CD1c-positive myeloid dendritic cell (primary cell): ENCODE measurements around the gene ATP2C1.
"Not testable (repeated sequence)": the region's sequence is repeated elsewhere in the genome, so short reads cannot be mapped to it uniquely, and the experiment has no call there.

Source experiments
- DNase-seq: peaks from one replicate; pipeline ENCODE4 v3.0.0-alpha.2; 2016; ENCODE audit errors: extremely low spot score

Gene ATP2C1

DNA sequence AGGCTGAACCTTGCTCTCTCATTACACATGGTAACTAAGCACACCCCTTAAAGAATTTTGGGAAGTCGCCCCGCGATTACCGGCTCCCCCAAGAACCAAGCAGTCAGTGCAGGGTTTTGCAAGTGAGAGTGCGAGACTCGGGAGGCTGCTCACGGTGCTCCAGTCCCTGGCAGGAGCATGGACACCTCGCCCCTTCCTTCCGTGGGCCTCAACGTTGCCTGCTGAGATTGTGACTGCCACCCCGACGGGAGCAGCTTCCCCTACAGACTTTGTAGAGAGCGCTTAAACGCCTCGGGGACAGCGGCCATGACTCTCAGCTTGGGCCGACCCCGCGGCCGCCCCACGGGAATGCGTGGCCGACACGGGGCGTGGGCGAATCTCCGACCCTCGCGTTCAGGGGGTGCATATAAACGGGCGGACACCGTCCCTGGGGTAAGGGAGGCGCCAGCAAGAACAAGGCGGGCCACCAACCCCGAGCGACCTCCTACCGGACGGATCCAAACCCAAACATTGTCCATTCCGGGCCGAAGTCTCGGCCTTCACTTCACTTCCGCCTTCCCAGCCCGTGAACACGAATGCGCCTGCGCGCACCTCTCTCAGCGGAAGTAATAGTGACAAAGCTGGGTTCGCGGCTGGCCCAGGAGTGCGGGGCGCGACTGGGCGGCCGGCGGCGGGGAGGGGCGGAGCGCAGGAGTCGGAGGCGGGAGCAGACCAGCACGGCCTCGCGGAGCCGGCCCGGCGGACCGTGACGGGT is at the start of gene ATP2C1:
Gene ATP2C1, plus strand, starts transcription at position 709 of the 754 bp plus-strand sequence. CDS start 686 bp downstream, outside the sequence.
- DNase-seq = peak; percentile 98

DNA sequence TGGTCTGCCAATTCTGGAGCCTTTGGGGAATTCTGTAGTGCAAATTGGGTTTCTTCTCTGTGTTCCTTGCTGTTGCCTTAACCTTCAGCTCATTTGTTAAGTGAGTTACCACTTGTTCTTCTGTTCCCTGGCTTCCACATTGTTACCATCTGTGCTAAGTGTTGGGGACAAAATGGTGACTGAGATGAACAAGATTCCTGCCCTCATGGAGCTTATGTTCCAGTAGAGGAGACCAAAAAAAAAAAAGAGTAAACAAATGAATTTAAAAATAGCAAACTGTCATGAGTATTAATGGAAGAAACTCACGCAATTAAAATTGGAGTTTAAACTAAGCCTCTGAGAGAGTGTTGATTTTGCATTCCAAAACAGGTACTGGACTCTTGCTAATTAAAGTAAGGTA is 49.4 kb upstream of the ATP2C1 start:
- no peak for DNase-seq

DNA sequence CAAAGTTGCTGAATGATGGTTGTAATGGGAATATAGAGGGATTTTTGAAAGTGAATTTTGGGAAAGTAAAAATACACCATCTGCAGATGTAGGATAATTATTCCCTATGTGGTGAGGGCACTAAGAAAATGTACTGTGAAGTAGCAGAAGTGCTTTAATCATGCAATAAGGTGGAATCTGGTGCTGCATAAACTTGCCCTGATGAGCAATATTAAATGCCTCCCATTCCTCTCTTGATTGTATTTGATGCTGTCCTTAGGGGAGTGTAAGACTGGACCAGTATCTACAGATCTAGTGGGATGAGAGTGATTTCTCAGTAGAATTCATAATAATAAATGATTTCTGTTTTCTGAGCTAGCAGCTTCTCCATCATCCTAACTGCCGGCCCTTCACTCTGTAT is 47.7 kb upstream of the ATP2C1 start:
- DNase-seq = no peak

- peak; percentile 16 for DNase-seq
Measured at GRCh38 chr3:130849091-130849552, 44.8 kb upstream of the ATP2C1 start.

- DNase-seq = peak; percentile 80
Measured at GRCh38 chr3:130850044-130850797, 43.7 kb upstream of the ATP2C1 start.

DNA sequence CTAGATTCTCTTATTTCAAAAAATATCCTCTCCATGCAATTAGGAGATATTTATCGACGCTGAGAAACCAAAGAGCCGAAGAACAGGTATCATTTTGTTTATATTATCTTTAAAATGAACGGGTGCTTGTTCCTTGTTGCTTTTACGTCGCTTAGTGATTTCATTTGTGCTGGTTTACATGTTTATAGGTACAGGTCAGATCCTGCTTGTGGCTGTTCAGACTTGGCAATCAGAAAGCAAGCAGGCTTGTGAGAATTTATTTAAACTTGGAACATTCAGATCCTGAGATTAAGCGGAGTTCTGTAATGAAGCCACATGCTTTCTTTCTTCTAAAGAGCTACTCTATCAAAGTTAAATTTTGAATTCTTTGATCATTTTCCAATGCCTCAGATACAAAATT is 43.0 kb upstream of the ATP2C1 start:
- DNase-seq = no peak

DNA sequence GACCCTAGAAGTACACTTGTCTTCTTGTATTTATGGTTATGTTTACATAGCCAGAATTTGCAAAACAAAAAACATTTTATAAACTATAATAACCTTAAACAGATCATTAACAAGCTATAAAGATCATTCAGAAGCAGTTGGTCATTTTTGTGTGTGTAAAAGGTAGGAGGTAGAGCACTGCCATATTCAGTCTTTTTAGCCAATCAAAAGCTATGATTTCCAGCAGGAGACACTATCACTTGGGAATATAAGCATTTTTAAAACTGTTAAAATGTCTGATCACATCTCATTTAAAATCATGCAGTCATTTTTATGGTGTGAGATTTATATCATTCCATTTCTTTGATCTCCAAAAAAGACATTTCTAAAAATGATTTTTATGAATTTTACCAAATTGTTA is 42.6 kb upstream of the ATP2C1 start:
- no peak for DNase-seq

- DNase-seq = no peak
Measured at GRCh38 chr3:130853581-130853980, 40.3 kb upstream of the ATP2C1 start.

GRCh38 chr3:130854208-130854864 is 39.5 kb upstream of the ATP2C1 start:
- DNase-seq = no peak

DNA sequence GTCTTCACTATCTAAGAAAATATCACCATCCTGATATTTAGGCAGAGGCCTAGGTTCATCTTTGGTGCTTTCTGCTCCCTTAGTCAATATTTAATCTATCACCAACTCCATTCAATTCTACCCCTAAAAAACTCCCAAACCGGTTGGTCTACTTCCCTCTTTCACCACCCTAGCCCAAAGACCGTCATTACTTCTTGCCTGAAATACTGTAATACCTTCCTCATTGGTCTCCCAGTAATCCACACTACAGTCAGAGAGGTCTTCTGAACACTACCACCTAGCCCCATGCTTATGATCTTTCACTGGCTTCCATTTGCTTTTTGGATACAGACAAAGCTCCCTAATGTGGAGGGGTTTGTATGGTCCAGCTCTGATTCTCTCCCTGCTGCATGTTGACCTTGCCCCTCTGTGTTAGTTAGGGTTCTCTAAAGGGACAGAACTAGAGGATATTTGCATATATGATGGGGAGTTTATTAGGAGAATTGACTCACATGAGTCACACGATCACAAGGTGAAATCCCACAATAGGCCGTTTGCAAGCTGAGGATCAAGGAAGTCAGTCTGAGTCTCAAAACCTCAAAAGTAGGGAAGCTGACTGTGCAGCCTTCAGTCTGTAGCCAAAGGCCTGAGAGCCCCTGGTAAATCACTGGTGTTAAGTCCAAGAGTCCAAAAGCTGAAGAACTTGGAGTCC is 36.4 kb upstream of the ATP2C1 start:
- DNase-seq = peak; percentile 66

DNA sequence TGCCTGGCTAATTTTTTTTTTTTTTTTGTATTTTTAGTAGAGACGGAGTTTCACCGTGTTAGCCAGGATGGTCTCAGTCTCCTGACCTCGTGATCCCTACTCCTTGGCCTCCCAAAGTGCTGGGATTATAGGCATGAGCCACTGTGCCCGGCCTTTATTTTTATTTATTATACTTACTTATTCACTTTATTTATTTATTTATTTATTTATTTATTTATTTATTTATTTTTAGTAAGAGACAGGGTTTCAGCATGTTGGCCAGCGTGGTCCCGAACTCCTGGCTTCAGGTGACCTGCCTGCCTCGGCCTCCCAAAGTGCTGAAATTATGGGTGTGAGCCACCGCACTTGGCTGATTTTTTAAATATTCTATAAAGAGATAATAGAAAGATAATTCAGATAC is 31.8 kb upstream of the ATP2C1 start:
- not testable (repeated sequence) for DNase-seq

DNA sequence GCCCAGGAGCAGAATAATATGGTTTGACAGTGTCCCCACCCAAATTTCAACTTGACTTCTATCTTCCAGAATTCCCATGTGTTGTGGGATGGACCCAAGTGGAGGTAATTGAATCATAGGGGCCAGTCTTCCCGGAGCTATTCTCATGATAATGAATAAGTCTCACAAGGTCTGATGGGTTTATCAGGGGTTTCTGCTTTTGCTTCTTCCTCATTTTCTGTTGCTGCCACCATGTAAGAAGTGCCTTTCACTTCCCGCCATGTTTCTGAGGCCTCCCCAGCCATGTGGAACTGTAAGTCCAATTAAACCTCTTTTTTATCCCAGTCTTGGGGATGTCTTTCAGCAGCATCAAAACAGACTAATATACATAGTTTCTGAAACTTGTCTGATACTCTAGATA is 28.4 kb upstream of the ATP2C1 start:
- DNase-seq = no peak

DNA sequence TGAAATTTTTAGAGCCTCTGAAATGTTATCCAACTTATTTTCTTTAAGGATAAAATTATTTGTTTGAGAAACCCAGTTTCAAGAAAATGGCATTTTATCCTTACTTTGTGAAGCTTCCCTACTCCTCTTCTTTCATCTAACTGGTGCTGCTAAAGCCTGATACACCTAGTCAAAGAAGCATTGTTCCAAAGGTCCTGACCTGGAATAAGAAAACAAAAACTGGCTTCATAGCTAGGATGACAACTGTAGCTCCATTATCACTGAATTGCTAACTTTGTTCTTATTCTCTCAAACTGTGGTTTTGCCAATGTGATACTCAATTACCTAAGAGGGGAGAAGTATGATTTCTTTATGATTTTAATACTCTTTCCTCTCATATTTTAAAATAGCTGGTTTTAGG is 27.6 kb upstream of the ATP2C1 start:
- DNase-seq = no peak

DNA sequence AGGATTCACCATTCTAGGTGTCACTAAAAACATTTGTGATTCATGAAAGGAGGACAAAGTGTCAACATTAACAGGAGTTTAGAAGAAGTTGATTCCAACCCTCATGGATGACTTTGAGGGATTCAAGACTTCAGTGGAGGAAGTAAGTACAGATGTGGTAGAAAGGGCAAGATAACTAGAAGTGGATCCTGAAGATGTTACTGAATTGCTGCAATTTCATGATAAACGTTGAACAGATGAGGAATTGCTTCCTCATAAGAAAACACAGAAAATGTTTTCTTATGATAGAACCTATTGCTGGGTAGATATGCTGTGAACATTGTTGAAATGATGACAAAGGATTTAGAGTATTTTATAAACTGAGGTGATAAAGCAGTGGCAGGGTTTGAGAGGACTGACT is 23.5 kb upstream of the ATP2C1 start:
- DNase-seq = no peak

DNA sequence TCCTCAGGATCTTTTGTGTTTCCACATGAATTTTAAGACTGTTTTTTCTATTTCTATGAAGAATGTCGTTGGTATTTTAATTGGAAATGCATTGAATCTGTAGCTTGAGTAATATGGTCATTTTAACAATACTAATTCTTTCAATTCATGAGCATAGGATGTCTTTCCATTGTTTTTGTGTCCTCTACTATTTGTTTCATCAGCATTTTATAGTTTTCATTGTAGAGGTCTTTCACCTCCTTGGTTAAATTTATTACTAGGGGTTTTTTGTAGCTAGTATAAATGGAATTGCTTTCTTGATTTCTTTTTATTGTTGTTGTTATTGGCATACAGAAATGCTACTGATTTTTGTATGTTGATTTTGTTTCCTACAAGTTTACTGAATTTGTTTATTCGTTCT is 17.3 kb upstream of the ATP2C1 start:
- no peak for DNase-seq

DNA sequence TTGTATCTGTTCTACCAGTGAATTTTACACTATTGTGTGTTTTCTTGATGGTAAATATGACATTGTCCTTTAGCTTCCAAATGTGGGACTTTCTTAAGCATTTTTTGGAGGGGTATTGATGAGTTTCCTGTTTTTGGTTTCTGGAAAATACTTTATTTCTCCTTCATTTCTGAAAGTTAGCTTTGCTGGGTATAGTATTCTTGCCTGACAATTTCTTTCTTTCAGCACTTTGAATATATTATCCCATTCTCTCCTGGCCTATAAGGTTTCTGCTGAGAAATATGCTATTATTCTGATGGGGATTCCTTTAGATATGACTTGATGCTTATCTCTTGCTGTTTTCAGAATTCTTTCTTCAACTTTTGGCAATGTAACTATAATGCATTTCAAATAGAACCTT is 15.4 kb upstream of the ATP2C1 start:
- DNase-seq = no peak

- no peak for DNase-seq
Measured at GRCh38 chr3:130889416-130889946, 4.4 kb upstream of the ATP2C1 start.

DNA sequence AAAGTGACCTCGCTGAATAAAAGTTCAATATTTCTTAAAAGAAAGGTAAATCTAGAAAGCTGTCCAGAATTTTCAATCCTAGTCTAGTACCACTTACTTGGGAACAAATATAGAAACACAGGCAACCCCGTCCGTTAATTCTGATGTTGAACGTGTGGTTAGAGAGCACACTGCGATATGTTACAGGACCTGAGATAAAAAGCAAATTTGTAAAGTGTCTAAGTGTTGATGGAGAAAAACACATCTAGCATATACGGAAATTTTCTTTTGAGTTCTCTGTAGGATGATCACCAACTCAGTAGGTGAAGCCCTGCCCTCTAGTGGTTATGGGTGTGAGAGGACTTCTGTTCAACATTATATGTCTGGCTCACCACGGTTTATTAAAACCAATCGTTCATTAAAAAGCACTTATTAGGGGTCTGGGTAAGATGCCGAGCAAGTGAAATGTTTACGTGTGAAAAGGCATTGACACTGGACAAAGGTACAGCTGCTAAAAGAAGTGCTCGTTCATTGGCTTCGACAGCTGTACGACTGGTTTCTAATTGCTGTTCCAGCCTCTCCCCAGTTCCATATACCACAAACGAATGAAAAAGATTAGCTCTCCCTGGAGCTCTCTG is 1.0 kb upstream of the ATP2C1 start:
- DNase-seq = peak; percentile 86

DNA sequence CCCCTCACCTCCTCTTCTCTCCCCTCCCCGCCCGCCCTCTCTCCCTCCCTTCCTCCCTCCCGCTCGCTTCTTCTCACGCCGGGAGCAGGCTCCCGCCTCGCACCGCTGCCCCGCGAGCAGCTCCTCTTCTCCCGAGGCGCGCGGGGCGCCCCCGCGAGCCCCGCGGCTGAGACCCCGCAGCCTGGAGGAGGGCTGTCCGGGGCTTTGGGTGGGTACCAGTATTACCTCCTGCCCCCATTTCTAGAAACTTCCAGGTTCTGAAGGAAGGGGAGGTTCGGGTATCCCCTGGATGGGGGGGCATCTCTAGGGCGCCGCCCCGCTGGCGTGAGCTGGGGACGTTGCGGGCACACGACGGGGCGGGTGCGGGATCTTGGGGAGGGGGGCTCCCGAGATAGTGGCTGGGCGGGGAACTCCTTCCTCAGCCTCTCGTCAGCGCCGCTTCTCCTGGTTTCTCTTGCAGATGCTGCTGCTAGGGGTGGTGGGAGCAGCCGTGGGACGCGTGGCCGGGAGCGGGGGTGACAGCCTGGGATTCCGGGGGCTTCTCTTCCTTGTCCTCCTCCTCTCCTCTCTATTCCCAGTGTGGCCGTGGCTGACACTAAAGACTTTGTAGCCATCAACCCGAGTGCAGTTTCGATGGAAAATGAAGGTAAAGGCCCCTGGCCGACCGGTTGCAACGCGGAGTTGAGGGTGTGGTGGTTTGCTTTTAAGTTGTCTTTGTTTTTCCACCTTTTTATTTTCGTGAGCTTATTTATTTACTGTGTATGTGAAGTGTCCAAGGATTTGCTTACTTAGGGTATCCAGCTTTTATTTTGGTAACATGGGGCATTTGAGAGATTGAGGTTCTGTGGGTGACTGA is 474 bp downstream of the ATP2C1 start:
- DNase-seq = peak; percentile 56

DNA sequence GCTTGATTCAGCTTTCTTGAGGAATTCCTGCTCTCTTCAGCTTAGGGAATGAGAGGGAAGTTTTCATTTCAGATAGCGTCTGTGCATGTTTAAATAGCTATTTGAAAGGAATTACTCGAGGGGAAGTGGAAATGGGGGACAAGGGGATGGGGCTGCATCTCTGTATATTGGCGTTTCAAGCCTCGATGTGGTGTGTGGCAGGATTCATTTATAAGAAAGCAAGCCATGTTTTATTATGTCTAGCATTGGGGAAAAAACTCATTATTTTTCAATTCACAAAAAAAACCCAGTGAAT is 1.0 kb downstream of the ATP2C1 start:
- DNase-seq = peak; percentile 19
